HUES64 (cell line): ENCODE results near the gene STAB2.

Source experiments
- H3K27ac ChIP-seq: 2 replicates; pipeline ENCODE4 v1.7.0; 2013; ENCODE audit warnings: low read depth, low read length, inconsistent platforms
- H3K27me3 ChIP-seq: 2 replicates; pipeline ENCODE4 v1.6.1; 2013; ENCODE audit warnings: mild to moderate bottlenecking, low read length; ENCODE audit not compliant: insufficient read depth
- H3K36me3 ChIP-seq: 2 replicates; pipeline ENCODE4 v1.6.1; 2013; ENCODE audit warnings: mild to moderate bottlenecking, low read length; ENCODE audit not compliant: insufficient read depth
- H3K4me1 ChIP-seq: 2 replicates; pipeline ENCODE4 v1.6.1; 2013; ENCODE audit warnings: mild to moderate bottlenecking, low read length, moderate library complexity; ENCODE audit not compliant: insufficient read depth
- H3K4me3 ChIP-seq: 2 replicates; pipeline ENCODE4 v1.5.1; 2013; ENCODE audit warnings: mild to moderate bottlenecking, low read length, moderate library complexity
- H3K9ac ChIP-seq: 2 replicates; pipeline ENCODE4 v1.6.1; 2013; ENCODE audit warnings: mild to moderate bottlenecking, low read depth, low read length
- H3K9me3 ChIP-seq: 2 replicates; pipeline ENCODE4 v1.6.1; 2013; ENCODE audit warnings: low read depth, low read length; ENCODE audit not compliant: insufficient read depth
- WGBS: fragments of 150-250, 120-280 bp; methylation state at CpG from one replicate; pipeline ENCODE4 v1.1.7; 2013; ENCODE audit warnings: missing lambda C conversion rate; 5-methylcytosine and 5-hydroxymethylcytosine counted together

STAB2 gene

GRCh38 chr12:103558879-103559278 lies 28.2 kb upstream of the STAB2 start:
- Histone ChIP-seq H3K9ac (no peak overlapping the region), H3K27me3 (no peaks in the 10 kb centered on the region), H3K9me3 (peaks cover 5% of the 10 kb centered on the region; the same call in 1 of the 2 replicates), H3K4me1 (no peaks in the 10 kb centered on the region), H3K36me3 (no peaks in the 10 kb centered on the region), H3K4me3 (no peak overlapping the region), H3K27ac (no peak overlapping the region)
- 89% methylated on average over 1 of the region's 1 CpG for WGBS

GRCh38 chr12:103560604-103561101 lies 26.4 kb upstream of the STAB2 start:
- Histone ChIP-seq H3K4me1 (no peaks in the 10 kb centered on the region), H3K9ac (no peak overlapping the region), H3K27me3 (no peaks in the 10 kb centered on the region), H3K27ac (no peak overlapping the region), H3K36me3 (no peaks in the 10 kb centered on the region), H3K4me3 (no peak overlapping the region), H3K9me3 (peaks cover 7% of the 10 kb centered on the region; the same call in 1 of the 2 replicates)
- 83% methylated on average over 2 of the region's 2 CpGs for WGBS

GRCh38 chr12:103561174-103561573 lies 25.9 kb upstream of the STAB2 start:
- Histone ChIP-seq H3K27ac (no peak overlapping the region), H3K36me3 (no peaks in the 10 kb centered on the region), H3K9me3 (peaks cover 7% of the 10 kb centered on the region; the same call in 1 of the 2 replicates), H3K4me1 (no peaks in the 10 kb centered on the region), H3K4me3 (no peak overlapping the region), H3K9ac (no peak overlapping the region), H3K27me3 (no peaks in the 10 kb centered on the region)
- 85% methylated on average over 5 of the region's 5 CpGs for WGBS

- Histone ChIP-seq H3K36me3 (no peaks in the 10 kb centered on the region), H3K9ac (no peak overlapping the region), H3K4me3 (no peak overlapping the region), H3K27ac (no peak overlapping the region), H3K4me1 (peaks cover 5% of the 10 kb centered on the region; the same call in 1 of the 2 replicates), H3K27me3 (no peaks in the 10 kb centered on the region), H3K9me3 (peaks cover 15% of the 10 kb centered on the region; the same call in 1 of the 2 replicates)
- WGBS: no CpG with 5 or more reads among the region's 1 CpG
Measured at GRCh38 chr12:103566398-103566797, 20.7 kb upstream of the STAB2 start.

GRCh38 chr12:103569278-103569677 lies 17.8 kb upstream of the STAB2 start:
- Histone ChIP-seq H3K4me1 (peaks cover 9% of the 10 kb centered on the region; the same call in 1 of the 2 replicates), H3K27me3 (no peaks in the 10 kb centered on the region), H3K36me3 (no peaks in the 10 kb centered on the region), H3K4me3 (no peak overlapping the region), H3K27ac (no peak overlapping the region), H3K9me3 (peaks cover 11% of the 10 kb centered on the region; the same call in 1 of the 2 replicates), H3K9ac (no peak overlapping the region)
- 97% methylated on average over 1 of the region's 1 CpG for WGBS

GRCh38 chr12:103571286-103571685 lies 15.8 kb upstream of the STAB2 start:
- no peaks in the 10 kb centered on the region for H3K36me3 ChIP-seq
- peak overlapping the region; percentile 30 for H3K4me3 ChIP-seq
- peaks cover 17% of the 10 kb centered on the region; the same call in 1 of the 2 replicates for H3K4me1 ChIP-seq
- no peak overlapping the region for H3K9ac ChIP-seq
- 21% methylated on average over 18 of the region's 18 CpGs for WGBS
- H3K27ac ChIP-seq: no peak overlapping the region
- no peaks in the 10 kb centered on the region for H3K27me3 ChIP-seq
- peaks cover 8% of the 10 kb centered on the region; the same call in 1 of the 2 replicates for H3K9me3 ChIP-seq

- 96% methylated on average over 4 of the region's 4 CpGs for WGBS
Measured at GRCh38 chr12:103572312-103573045, 14.6 kb upstream of the STAB2 start.

GRCh38 chr12:103573185-103573584 lies 13.9 kb upstream of the STAB2 start:
- WGBS: 83% methylated on average over 3 of the region's 3 CpGs
- no peaks in the 10 kb centered on the region for H3K36me3 ChIP-seq

More at GRCh38 chr12:103572312-103573045, 14.6 kb upstream of the STAB2 start:
- Histone ChIP-seq H3K9ac (no peak overlapping the region), H3K4me1 (peaks cover 17% of the 10 kb centered on the region; the same call in 1 of the 2 replicates), H3K27me3 (no peaks in the 10 kb centered on the region), H3K27ac (no peak overlapping the region), H3K36me3 (no peaks in the 10 kb centered on the region), H3K4me3 (no peak overlapping the region), H3K9me3 (0 out of 2 replicates have a peak, but pooled peaks cover 1% of the 10 kb centered on the region)

GRCh38 chr12:103578926-103579325 lies 8.1 kb upstream of the STAB2 start:
- Histone ChIP-seq H3K4me3 (no peak overlapping the region), H3K36me3 (no peaks in the 10 kb centered on the region), H3K9ac (no peak overlapping the region), H3K9me3 (no peaks in the 10 kb centered on the region), H3K4me1 (0 out of 2 replicates have a peak, but pooled peaks cover 8% of the 10 kb centered on the region), H3K27ac (no peak overlapping the region), H3K27me3 (no peaks in the 10 kb centered on the region; the same call in 1 of the 2 replicates)
- WGBS: 95% methylated on average over 2 of the region's 2 CpGs

More at GRCh38 chr12:103573185-103573584, 13.9 kb upstream of the STAB2 start:
- no peaks in the 10 kb centered on the region for H3K27me3 ChIP-seq
- no peaks in the 10 kb centered on the region for H3K9me3 ChIP-seq
- no peak overlapping the region for H3K27ac ChIP-seq
- no peak overlapping the region for H3K9ac ChIP-seq
- peaks cover 17% of the 10 kb centered on the region; the same call in 1 of the 2 replicates for H3K4me1 ChIP-seq
- no peak overlapping the region for H3K4me3 ChIP-seq

- WGBS: 97% methylated on average over 1 of the region's 1 CpG
- Histone ChIP-seq H3K27ac (no peak overlapping the region), H3K27me3 (no peaks in the 10 kb centered on the region; the same call in 1 of the 2 replicates), H3K4me3 (no peak overlapping the region), H3K9me3 (no peaks in the 10 kb centered on the region), H3K9ac (no peak overlapping the region), H3K36me3 (no peaks in the 10 kb centered on the region), H3K4me1 (0 out of 2 replicates have a peak, but pooled peaks cover 4% of the 10 kb centered on the region)
Measured at GRCh38 chr12:103580026-103580425, 7.0 kb upstream of the STAB2 start.

- Histone ChIP-seq H3K27ac (no peak overlapping the region), H3K9ac (no peak overlapping the region), H3K27me3 (no peaks in the 10 kb centered on the region; the same call in 1 of the 2 replicates), H3K9me3 (no peaks in the 10 kb centered on the region), H3K4me3 (no peak overlapping the region), H3K4me1 (no peaks in the 10 kb centered on the region), H3K36me3 (no peaks in the 10 kb centered on the region)
- 90% methylated on average over 1 of the region's 1 CpG for WGBS
Measured at GRCh38 chr12:103583008-103583407, 4.1 kb upstream of the STAB2 start.
